Small intestine (tissue), 16 donors: ENCODE measurements around the gene DUSP23. TPM values are rescaled to one million over a fixed set of nuclear protein-coding genes. Genes with fewer than 3 reads are reported as not detected.

Source experiments
- DNase-seq, 2 donors: peaks; one replicate each; pipeline versions ENCODE4 v3.0.0 to v3.0.0-alpha.2; 2013
- FAIRE-seq: peaks from 2 replicates; lab custom pipeline; 2012; peaks lifted over from hg19 to GRCh38; lab: Jason Lieb, UNC
- H3K27ac ChIP-seq, 3 donors: one replicate each; pipeline ENCODE4 v1.5.1; 2013; ENCODE audit warnings: low read length in 2 of 3, mild to moderate bottlenecking in 2 of 3, control low read depth in 1 of 3, inconsistent platforms in 1 of 3, low read depth in 1 of 3, moderate library complexity in 1 of 3
- H3K27me3 ChIP-seq, 3 donors: one replicate each; pipeline ENCODE4 v1.6.1; 2013; ENCODE audit warnings: low read length in 3 of 3, inconsistent platforms in 1 of 3; ENCODE audit not compliant: control insufficient read depth in 3 of 3, insufficient read depth in 3 of 3
- H3K36me3 ChIP-seq, 3 donors: one replicate each; pipeline ENCODE4 v1.6.1; 2013; ENCODE audit warnings: low read length in 3 of 3, inconsistent platforms in 1 of 3, low read depth in 1 of 3, mild to moderate bottlenecking in 1 of 3, moderate library complexity in 1 of 3; ENCODE audit not compliant: control insufficient read depth in 3 of 3, insufficient read depth in 2 of 3
- H3K4me1 ChIP-seq, 3 donors: one replicate each; pipeline ENCODE4 v1.6.1; 2013; ENCODE audit warnings: low read length in 2 of 3, inconsistent platforms in 1 of 3, low read depth in 1 of 3, mild to moderate bottlenecking in 1 of 3, moderate library complexity in 1 of 3; ENCODE audit not compliant: control insufficient read depth in 3 of 3, insufficient read depth in 2 of 3
- H3K4me3 ChIP-seq, 3 donors: one replicate each; pipeline ENCODE4 v1.5.1; 2013; ENCODE audit warnings: low read length in 3 of 3, control low read depth in 1 of 3, inconsistent platforms in 1 of 3, low read depth in 1 of 3, mild to moderate bottlenecking in 1 of 3, moderate library complexity in 1 of 3
- H3K9me3 ChIP-seq, 2 donors: one replicate each; pipeline ENCODE4 v1.6.1; 2013; ENCODE audit warnings: low read depth in 1 of 2, low read length in 1 of 2; ENCODE audit not compliant: control insufficient read depth in 2 of 2, insufficient read depth in 1 of 2
- WGBS, 3 donors: extraction: QIAGEN DNeasy Blood & Tissue Kit; methylation state at CpG; one replicate each; pipeline ENCODE4 v1.1.7; 2013; 5-methylcytosine and 5-hydroxymethylcytosine counted together
- long read RNA-seq, 10 donors: transcript quantifications; one replicate each; lab custom pipeline, GENCODE V29; 2026
- polyA plus RNA-seq, 4 donors: library from polyadenylated mRNA; stranded (reverse) in 3 of 4; unstranded in 1 of 4; fragments of 200-250 nt in 3 of 4; fragments of 120-200 nt in 1 of 4; gene quantifications; one replicate each; pipeline versions ENCODE4 v1.2.1 to v1.2.3, GENCODE V29; 2013
- donor health status: healthy with polysubstance abuse.
- donor health status: control.
- donor health status: control.
- donor health status: Bipolar disorder and iron deficiency.
- donor health status: healthy.

DUSP23 gene
- 100 to 1,000 TPM in 1 of 4 donors, 10 to 100 TPM in 3; 39.2 to 128 (median 85.4) TPM for polyA plus RNA-seq
- long read RNA-seq, donor 1 = 0 reads
- long read RNA-seq, donor 2, transcript DUSP23-201 (2 exons, 756 nt) = major isoform, 10 of 13 reads
- long read RNA-seq, donor 2, partial matches to known transcripts = 0 of 13 reads
- long read RNA-seq, donor 2, other reads (novel, unspliced or antisense) = 0 of 13 reads
- long read RNA-seq, donor 3, transcript DUSP23-201 (2 exons, 756 nt) = major isoform, 17 of 28 reads
- long read RNA-seq, donor 3, transcript DUSP23-202 (3 exons, 694 nt) = minor isoform, 11 of 28 reads
- long read RNA-seq, donor 3, partial matches to known transcripts = 0 of 28 reads
- long read RNA-seq, donor 3, other reads (novel, unspliced or antisense) = 0 of 28 reads
- long read RNA-seq, donor 4, partial matches to known transcripts = 0 of 1 reads
- long read RNA-seq, donor 4, other reads (novel, unspliced or antisense) = 0 of 1 reads
- long read RNA-seq, donor 5, transcript DUSP23-201 (2 exons, 756 nt) = major isoform, 5 of 9 reads
- long read RNA-seq, donor 5, partial matches to known transcripts = 0 of 9 reads
- long read RNA-seq, donor 5, other reads (novel, unspliced or antisense) = 0 of 9 reads
- long read RNA-seq, donor 6, transcript DUSP23-202 (3 exons, 694 nt) = major isoform, 14 of 32 reads
- long read RNA-seq, donor 6, transcript DUSP23-201 (2 exons, 756 nt) = minor isoform, 10 of 32 reads
- long read RNA-seq, donor 6, partial matches to known transcripts = 7 of 32 reads
- long read RNA-seq, donor 6, other reads (novel, unspliced or antisense) = 0 of 32 reads
- long read RNA-seq, donor 7 = 0 reads
- long read RNA-seq, donor 8 = 0 reads
- long read RNA-seq, donor 9, transcript DUSP23-202 (3 exons, 694 nt) = major isoform, 5 of 7 reads
- long read RNA-seq, donor 9, partial matches to known transcripts = 0 of 7 reads
- long read RNA-seq, donor 9, other reads (novel, unspliced or antisense) = 0 of 7 reads
- long read RNA-seq, donor 10, transcript DUSP23-202 (3 exons, 694 nt) = minor isoform, 12 of 35 reads
- long read RNA-seq, donor 10, transcript DUSP23-201 (2 exons, 756 nt) = major isoform, 23 of 35 reads
- long read RNA-seq, donor 10, partial matches to known transcripts = 0 of 35 reads
- long read RNA-seq, donor 10, other reads (novel, unspliced or antisense) = 0 of 35 reads

DNA sequence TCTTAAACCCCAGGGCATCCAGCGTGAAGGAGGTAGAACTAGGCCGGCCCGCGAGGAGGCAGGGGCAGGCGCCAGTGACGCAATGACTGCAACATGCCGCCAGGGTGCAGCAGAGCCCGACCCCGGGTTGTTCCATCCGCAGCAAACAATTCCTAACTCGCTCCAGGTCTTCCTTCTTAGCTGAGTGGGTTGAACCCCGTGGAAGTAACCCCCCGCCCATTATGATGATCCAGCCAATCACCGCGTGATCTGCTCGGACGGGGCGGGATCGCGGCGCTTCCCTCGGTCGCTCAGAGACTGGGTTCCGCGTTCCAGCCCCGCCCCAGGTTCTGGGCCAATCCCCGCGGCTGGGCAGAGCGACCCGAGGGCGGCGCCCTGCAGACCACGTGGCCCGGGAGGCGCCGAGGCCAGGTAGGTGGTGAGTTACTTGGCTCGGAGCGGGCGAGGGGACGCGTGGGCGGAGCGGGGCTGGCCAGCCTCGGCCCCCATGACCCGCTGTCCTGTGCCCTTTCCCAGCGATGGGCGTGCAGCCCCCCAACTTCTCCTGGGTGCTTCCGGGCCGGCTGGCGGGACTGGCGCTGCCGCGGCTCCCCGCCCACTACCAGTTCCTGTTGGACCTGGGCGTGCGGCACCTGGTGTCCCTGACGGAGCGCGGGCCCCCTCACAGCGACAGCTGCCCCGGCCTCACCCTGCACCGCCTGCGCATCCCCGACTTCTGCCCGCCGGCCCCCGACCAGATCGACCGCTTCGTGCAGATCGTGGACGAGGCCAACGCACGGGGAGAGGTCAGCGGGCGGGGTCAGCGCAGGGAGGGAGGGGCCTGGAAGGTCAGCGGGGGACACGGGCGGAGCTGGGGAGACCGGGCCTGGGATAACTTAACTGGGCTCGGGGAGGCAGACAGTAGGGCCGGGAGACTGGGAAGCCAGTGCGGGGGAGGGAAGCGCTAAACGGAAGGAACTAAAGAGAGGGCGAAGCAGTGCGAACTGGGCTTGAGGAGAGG is at the start of gene DUSP23:
Gene DUSP23, plus strand, starts transcription at position 380 of the 1,000 bp plus-strand sequence. Its CDS starts 139 bp downstream, at position 519.
- no peaks in the 10 kb centered on the region for H3K27me3 ChIP-seq
- H3K4me3 ChIP-seq = peak within 1 kb of the TSS; percentile 63 to 87 (median 77)
- peak; percentile 74 for FAIRE-seq
- H3K27ac ChIP-seq = peak within 1 kb of the TSS; percentile 62 to 77 (median 65)
- WGBS, 3 donors = 1% methylated on average over 81 to 88 of the region's 88 CpGs
- peaks cover 0 to 4% (median 0%) of the 10 kb centered on the region in 3 donors for H3K4me1 ChIP-seq
- peak; percentile 99 for DNase-seq
- peaks cover 0 to 9% (median 0%) of the 10 kb centered on the region in 3 donors for H3K36me3 ChIP-seq
- H3K9me3 ChIP-seq = no peaks in the 10 kb centered on the region

DNA sequence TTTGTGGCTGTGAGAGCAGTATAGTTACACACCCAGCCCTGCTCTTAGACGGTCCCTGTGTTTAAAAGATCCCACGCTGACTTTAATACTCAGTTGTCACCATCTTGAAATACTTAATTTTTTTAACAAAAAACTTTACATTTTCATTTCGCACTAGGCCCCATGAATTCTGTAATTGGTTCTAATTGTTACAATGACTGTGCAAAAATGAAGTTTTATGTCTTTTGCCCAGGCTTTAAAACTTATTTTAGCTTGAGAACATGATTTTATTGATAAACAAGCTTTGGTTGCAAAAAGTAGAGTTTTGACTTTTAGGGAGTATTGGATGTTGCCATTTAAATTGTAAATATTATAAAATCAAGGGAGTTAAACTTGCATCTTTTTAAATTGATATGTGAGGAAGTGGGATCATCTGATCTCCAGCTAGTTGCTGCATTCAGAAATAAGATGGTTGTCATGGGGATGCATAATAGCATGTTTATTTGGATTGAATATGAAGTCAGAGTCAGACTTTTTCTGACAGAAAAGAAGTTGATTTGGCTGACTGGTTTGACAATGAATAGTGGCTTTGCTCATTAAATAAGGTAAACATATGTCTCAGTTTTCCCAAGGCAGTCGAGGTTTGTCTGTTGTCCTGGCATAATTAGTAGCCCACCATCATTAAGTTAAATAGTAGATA is 43.4 kb upstream of the DUSP23 start:
- Histone ChIP-seq H3K27me3 (no peaks in the 10 kb centered on the region), H3K36me3 (no peaks in the 10 kb centered on the region), H3K27ac (no peak overlapping the region), H3K4me3 (no peak overlapping the region), H3K4me1 (no peaks in the 10 kb centered on the region), H3K9me3 (no peaks in the 10 kb centered on the region)
- FAIRE-seq = no peak
- 80 to 83% (median 82%) methylated on average over 4 of the region's 4 CpGs for WGBS, 3 donors
- no peak for DNase-seq

DNA sequence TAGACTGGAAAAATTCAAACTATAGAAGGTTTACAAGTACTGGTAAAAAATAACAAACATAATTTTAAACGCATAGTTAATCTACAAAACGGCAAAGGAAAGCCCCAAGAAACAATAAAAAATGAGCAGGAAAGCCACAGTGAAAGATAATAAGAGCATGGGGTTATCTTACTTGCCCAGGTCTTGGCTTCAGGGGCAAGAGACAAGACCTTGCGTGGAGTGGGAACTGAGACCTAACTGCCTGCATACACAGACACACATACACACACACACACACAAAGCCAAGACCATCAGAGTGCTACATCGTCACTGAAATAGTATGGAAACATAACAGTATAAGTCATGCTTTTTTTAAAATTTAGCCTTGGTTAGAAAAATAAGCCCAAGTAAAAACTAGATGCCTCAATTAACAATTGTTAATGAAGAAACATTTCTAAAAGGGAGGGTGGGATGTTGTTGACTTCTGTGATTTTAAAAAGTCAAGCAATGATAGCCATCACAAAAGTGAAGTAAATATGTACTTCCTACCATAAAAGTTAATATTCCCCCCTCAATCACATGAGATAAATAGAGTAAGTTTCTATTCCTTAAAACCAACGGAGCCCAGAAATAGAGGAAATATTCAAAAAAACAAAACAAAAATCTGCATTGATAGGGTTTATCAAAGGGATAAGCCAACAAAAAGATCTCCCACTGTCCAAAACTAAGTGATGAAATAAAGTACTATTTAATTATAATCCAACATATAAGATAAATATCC is 36.9 kb upstream of the DUSP23 start:
- FAIRE-seq = no peak
- Histone ChIP-seq H3K27me3 (no peaks in the 10 kb centered on the region), H3K27ac (no peak overlapping the region), H3K4me1 (no peaks in the 10 kb centered on the region), H3K4me3 (no peak overlapping the region), H3K36me3 (no peaks in the 10 kb centered on the region), H3K9me3 (no peaks in the 10 kb centered on the region)
- 71 to 79% (median 76%) methylated on average over 5 of the region's 5 CpGs for WGBS, 3 donors
- DNase-seq = no peak

DNA sequence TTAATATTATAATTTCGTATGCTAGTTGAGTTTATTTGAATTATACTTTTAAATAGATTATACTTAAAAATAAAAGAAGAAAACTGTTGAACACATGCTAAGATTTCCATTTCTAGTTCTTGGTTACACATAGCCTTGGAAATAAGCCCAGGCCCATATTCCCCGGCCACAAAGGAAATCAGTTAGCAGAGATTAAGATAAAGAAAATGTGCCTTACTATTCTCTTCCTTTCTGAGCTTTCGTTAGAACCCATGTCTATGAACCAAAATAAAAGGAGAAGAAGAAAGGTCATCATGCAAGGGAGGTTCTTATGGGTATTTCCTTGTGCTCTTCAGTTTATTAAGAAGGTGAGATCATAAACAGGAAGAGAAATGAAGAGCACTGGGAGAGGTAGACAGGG is 34.1 kb upstream of the DUSP23 start:
- DNase-seq (no peak), FAIRE-seq (no peak)
- Histone ChIP-seq H3K4me1 (no peaks in the 10 kb centered on the region), H3K27me3 (no peaks in the 10 kb centered on the region), H3K4me3 (no peak overlapping the region), H3K36me3 (no peaks in the 10 kb centered on the region), H3K9me3 (no peaks in the 10 kb centered on the region), H3K27ac (no peak overlapping the region)
- WGBS, 3 donors = 33 to 50% (median 43%) methylated on average over 3 of the region's 3 CpGs

DNA sequence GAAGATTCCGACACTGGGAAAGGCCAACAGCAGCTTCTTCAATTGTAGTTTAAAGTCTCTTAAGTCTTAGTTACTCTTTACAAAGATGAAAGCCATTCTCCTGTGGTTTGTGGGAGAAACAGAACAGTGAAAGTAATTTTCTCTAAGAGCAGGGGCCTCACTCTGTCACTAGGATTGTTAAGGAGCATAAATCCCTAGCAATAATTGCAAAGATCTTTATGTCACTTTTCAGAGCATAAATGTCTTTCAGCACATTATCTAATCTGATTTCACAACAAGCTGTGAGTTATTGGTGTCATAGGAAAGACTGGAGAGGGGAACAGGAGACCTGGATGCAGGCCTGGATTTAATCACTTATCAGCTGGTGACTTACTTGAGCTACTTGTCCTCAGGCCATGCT is 32.4 kb upstream of the DUSP23 start:
- no peak for FAIRE-seq
- no peaks in the 10 kb centered on the region for H3K36me3 ChIP-seq
- peaks cover 0 to 6% (median 0%) of the 10 kb centered on the region in 3 donors for H3K4me1 ChIP-seq
- no peak overlapping the region for H3K27ac ChIP-seq
- H3K9me3 ChIP-seq = no peaks in the 10 kb centered on the region
- WGBS, 3 donors = 88 to 100% (median 100%) methylated on average over 1 of the region's 1 CpG
- DNase-seq = peak in 1 of 2 donors; percentile 21
- peaks cover 0 to 2% (median 0%) of the 10 kb centered on the region in 3 donors for H3K27me3 ChIP-seq
- H3K4me3 ChIP-seq = no peak overlapping the region

DNA sequence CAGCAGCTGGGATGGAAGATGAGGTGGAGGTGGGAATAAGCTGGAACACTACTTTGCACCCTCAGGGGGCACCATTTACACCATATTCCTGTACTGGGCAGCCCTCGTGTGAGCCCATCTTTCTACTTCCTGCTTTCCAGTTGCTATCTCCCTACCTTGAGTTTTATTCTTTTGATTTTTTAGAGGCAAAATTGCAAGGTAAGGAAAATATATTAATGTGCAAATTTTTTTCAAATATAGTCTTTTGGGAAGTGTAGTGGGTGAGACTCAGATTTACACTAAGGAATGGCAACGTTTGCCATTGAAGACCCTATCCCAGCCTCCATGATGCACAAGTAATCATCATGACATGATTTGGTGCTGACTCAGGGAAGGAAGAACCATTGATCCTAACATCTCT is 31.1 kb upstream of the DUSP23 start:
- H3K36me3 ChIP-seq = no peaks in the 10 kb centered on the region
- H3K4me1 ChIP-seq = peaks cover 0 to 12% (median 0%) of the 10 kb centered on the region in 3 donors
- no peak overlapping the region for H3K4me3 ChIP-seq
- H3K27me3 ChIP-seq = peaks cover 0 to 2% (median 0%) of the 10 kb centered on the region in 3 donors
- no peaks in the 10 kb centered on the region for H3K9me3 ChIP-seq
- H3K27ac ChIP-seq = no peak overlapping the region
- WGBS, 3 donors = 74 to 93% (median 79%) methylated on average over 2 of the region's 2 CpGs
- FAIRE-seq (no peak), DNase-seq (no peak)

DNA sequence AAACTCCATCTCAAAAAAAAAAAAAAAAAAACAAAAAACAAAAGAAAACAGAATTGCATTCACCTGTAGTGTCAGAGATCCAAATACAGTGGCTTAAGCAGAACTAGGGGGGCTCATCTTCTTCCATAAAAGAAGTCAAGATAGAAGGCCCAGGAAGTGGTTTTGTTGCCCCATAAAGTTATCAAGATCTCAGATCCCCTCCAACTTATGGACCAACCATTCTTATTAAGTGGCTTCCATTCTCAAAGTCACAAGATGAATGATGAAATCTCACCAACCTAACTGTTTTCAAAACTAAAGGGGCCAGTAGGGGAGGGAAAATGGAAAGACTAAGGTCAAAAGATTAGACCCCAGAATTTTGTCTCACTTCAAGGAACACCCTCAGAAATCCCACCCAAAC is 30.1 kb upstream of the DUSP23 start:
- Histone ChIP-seq H3K4me3 (no peak overlapping the region), H3K36me3 (no peaks in the 10 kb centered on the region), H3K9me3 (no peaks in the 10 kb centered on the region), H3K27me3 (peaks cover 0 to 2% (median 0%) of the 10 kb centered on the region in 3 donors), H3K27ac (no peak overlapping the region), H3K4me1 (peaks cover 0 to 16% (median 0%) of the 10 kb centered on the region in 3 donors)
- DNase-seq (no peak), FAIRE-seq (no peak)
